HG03095 (cell line): ENCODE data around the gene PLPP2.

Source experiments
- ATAC-seq: cut with Tn5 transposase; IDR thresholded peaks from one replicate; pipeline ENCODE4 v1.9.1; 2021; ENCODE audit warnings: moderate library complexity; ENCODE audit not compliant: unreplicated experiment

PLPP2 gene

GRCh38 chr19:291006-291521 is at the start of gene PLPP2:
Gene PLPP2, minus strand, starts transcription at chr19:291403. Its CDS starts 67 bp downstream, at chr19:291336.
- ATAC-seq = no peak

- no peak for ATAC-seq
Measured at GRCh38 chr19:340620-341385, 49.6 kb upstream of the PLPP2 start.

- no peak for ATAC-seq
Measured at GRCh38 chr19:339262-339887, 48.2 kb upstream of the PLPP2 start.

- no peak for ATAC-seq
Measured at GRCh38 chr19:338421-338820, 47.2 kb upstream of the PLPP2 start.

- no peak for ATAC-seq
Measured at GRCh38 chr19:336067-336614, 44.9 kb upstream of the PLPP2 start.

- ATAC-seq = no peak
Measured at GRCh38 chr19:335486-336066, 44.4 kb upstream of the PLPP2 start.

- no peak for ATAC-seq
Measured at GRCh38 chr19:335072-335471, 43.9 kb upstream of the PLPP2 start.

- no peak for ATAC-seq
Measured at GRCh38 chr19:334296-335071, 43.3 kb upstream of the PLPP2 start.

- no peak for ATAC-seq
Measured at GRCh38 chr19:330503-330902, 39.3 kb upstream of the PLPP2 start.

GRCh38 chr19:329876-330275 is 38.7 kb upstream of the PLPP2 start:
- no peak for ATAC-seq

GRCh38 chr19:328025-328505 is 36.9 kb upstream of the PLPP2 start:
- ATAC-seq = no peak

- ATAC-seq = no peak
Measured at GRCh38 chr19:327291-328024, 36.3 kb upstream of the PLPP2 start.

GRCh38 chr19:326871-327270 is 35.7 kb upstream of the PLPP2 start:
- ATAC-seq = no peak

GRCh38 chr19:325937-326565 is 34.8 kb upstream of the PLPP2 start:
- ATAC-seq = no peak

- ATAC-seq = no peak
Measured at GRCh38 chr19:325173-325936, 34.2 kb upstream of the PLPP2 start.

- no peak for ATAC-seq
Measured at GRCh38 chr19:324716-325115, 33.5 kb upstream of the PLPP2 start.

- ATAC-seq = no peak
Measured at GRCh38 chr19:322616-323015, 31.4 kb upstream of the PLPP2 start.

- no peak for ATAC-seq
Measured at GRCh38 chr19:318509-318774, 27.2 kb upstream of the PLPP2 start.
